Measurements from ENCODE around the gene MRO.

GRCh38 chr18:50830544-50830943 is 10.7 kb upstream of the MRO start:
- TF ChIP-seq CTCF (IDR thresholded peaks at IDR 0.05; ENCODE audit: insufficient read depth, low read depth, low read length) (no peak), EZH2 (IDR thresholded peaks at IDR 0.05; ENCODE audit: insufficient read depth, low read length) (no peak)

Measured in astrocyte (in vitro differentiated cells and primary cell).